HG03521 (cell line): Measurements from ENCODE around the gene DNTT.

Source experiments
- ATAC-seq: cut with Tn5 transposase; IDR thresholded peaks from one replicate; pipeline ENCODE4 v1.9.1; 2021; ENCODE audit warnings: mild to moderate bottlenecking, moderate library complexity; ENCODE audit not compliant: unreplicated experiment

The DNTT gene

DNA sequence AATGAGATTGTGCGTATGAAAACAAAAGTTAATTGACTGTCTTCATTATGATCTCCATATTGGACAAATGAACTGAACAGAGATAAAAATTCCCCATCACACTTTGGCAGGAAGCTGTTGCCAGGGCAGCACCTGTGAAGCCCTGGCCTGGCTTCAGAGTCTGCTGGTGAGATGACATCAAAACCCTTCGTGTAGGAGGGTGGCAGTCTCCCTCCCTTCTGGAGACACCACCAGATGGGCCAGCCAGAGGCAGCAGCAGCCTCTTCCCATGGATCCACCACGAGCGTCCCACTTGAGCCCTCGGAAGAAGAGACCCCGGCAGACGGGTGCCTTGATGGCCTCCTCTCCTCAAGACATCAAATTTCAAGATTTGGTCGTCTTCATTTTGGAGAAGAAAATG, at the start of gene DNTT:
TSS of gene DNTT (plus strand) at position 205 of the 400 bp plus-strand sequence. CDS start at position 269, 64 bp downstream.
- no peak for ATAC-seq

DNA sequence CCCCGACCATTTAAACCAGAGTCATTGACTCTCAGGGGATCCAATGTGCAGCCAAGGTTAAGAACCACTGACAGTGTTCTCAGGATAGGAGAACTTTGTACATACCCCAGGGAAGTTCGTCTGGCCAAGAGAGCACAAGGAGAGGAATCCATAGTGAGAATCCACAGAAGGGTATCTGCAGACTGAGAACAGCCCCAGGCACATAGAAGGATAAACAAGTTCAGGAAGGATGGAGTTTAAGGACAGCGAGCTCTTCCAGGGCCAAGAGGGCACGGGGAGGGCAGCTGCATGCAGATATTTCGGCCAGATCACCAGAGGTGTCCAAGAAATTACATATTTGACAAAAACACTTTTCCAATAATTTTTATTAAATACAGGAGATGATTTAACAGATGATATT, 49.3 kb upstream of the DNTT start:
- no peak for ATAC-seq

DNA sequence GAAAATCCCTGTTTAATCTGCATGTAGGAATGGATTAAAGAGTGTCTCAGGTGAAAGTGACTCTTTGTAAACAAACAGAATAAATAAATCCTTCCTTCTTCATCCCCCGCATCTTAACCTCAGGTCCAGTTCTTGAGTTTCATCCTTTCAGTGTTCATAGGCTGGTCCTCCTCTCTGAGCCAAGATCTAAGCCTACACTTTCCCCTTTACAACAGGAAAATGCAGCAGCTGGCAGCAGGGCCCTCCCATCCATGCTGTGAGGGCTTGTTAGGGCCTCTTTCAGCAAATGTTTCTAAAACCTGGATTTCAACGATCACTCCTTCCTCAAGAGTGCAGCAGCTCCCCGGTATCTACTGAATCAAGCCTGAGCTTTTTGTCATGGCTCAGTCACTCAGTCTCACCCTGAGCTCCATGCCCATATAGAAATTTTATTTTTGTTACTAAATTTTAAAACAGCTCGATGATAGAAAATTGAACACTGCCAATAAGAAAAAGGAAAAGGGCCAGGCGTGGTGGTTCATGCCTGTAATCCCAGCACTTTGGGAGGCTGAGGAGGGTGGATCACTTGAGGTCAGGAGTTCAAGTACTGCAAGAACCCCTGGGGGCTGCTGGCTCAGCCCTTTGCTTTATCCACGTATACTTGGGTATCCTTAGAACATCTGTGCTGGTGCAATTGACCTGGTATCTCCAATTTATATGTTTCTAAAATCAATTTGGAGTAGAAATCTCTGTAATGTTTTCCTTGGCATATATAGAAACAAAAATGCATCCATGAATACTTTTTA, 48.5 kb upstream of the DNTT start:
- no peak for ATAC-seq

DNA sequence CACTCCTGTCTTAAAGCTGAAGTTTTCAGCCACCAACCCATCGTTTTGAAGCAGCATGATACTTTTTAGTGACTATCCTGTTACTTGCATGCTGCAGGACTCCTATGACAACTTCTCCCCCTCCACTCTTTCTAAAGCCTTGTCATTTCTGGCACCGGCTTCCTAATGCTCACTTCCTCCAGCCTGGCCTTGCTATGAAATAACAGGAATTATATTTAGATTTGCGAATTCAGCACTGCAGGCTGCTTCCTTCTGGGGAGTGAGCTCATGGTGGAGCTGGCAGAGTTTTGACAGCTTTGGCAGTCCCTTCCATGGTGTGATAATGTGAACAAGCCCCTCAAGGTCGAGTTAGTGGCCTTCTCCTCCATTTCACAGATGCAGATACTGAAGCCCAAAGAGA, 46.3 kb upstream of the DNTT start:
- no peak for ATAC-seq

DNA sequence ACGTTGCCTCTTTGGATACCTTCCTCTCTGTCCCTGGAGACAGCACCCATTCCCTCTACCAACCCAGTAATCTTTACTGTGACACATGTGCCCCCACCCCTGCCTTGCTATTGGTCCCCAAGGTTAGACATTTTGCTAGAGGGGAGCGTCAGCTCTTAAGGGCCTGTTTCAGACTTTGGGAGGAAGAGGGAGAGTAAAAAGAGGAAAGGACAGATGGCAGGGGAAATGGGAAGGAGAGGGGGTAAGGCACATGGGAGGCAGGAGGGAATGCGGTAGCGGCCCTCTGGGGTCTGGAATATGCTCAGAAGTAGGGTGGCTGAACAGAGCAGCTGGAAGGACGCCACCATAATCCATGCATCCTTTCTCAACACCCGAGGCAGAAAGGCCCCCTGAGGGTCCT, 45.1 kb upstream of the DNTT start:
- no peak for ATAC-seq

DNA sequence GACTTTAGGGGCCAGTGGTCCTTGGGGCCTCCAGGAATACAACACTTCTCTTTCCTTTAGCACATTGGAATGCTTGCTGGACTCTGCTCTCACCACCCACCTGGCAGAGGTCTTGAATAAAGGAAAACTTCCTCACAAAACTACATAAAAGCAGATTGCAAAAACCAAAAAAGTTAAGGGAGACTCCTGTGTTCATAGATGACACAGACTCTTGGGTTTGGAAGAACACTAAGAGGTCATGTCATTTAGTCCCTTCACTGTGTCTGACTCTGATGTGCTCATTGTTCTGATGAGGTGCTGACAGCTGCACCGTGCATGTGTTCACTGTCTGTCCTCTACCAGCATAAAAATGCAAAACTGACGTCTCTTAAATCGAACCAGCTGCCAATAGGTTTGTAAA, 44.2 kb upstream of the DNTT start:
- ATAC-seq, result no peak

DNA sequence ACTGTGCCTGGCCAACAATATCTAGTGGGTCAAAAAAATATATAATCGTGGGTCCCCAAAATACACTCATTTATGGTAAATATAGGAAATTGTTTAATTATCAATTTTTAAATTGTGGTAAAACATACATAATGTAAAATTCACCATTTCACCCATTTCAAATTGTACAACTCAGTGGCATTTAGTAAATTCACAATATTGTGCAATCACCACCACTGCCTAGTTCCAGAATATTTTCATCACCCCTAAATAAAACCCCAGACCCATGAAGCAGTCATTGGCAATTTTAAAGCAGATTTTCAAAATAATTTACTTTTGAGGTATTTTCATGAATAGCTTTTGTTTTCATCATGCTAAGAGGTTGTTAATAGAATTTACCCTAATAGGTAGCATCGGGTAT, 43.1 kb upstream of the DNTT start:
- ATAC-seq, result no peak

DNA sequence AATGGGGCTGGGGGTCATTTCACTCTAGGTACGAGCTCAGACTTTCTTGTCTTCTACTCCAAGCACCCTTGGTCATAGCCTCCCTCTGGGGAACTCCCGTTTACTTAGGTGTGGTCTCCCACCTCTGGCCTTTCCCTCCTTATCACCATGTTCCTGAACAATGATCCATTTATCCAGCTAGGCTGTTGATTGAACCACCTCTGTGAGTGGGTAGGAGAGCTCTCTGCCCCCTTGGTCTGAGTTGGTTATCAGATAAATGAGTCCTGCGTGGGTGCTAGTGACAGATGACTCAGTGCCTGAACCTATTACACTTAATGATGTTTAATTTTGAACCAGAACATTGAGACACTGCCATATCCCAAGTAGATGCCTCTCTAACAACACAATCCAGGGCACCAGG, 42.3 kb upstream of the DNTT start:
- no peak for ATAC-seq

DNA sequence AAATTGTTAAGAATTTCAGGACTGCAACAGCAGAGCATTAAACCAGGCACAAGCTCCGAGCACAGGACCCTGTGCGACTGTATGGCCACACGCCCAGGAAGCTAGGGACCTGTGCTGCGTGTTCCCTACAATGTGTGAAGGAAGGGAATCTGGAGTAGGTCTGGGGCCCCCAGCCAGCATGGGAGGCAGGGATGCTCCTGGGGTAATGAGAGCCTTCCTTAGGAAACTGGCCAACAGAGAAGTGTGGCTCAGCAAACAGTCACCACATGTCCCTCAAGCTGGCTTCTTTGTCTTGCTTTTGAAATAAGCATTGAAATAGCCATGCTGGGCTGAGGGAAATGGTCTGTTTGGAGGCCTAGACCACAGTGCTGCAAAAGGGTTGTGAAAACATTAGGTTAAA, 41.1 kb upstream of the DNTT start:
- ATAC-seq, result no peak

DNA sequence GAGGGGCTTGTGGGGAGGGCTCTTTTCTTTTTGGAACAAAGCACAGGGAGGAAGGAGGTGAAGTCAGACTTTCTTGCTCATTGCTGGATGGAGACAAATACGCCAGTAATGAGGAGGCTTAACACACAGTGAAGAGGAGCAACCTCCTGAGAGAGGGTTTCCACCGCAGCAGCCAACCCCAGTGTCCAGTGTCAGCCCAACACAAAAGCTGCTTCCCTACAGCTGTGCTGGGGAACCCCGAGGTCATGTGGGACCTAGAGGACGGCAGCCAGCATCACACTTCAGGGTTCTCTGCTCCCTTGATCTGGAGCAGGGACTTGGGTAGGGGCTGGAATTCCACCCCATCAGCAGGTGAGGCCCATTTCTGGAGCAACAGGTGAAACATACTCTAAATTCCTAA, 40.6 kb upstream of the DNTT start:
- no peak for ATAC-seq

DNA sequence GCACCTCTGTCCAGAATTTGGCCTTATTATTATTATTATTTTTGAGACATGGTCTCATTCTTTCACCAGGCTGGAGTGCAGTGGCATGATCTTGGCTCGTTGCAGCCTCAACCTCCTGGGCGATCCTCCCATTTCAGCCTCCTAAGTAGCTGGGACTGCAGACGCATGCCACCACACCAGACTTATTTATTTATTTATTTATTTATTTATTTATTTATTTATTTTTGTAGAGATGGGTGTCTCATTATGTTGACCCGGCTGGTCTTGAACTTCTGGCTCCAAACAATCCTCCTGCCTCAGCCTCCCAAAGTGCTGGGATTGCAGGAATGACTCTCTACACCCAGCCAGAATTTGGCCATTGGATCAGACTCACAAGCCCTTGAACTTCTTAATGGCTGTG, 39.3 kb upstream of the DNTT start:
- ATAC-seq, result no peak

DNA sequence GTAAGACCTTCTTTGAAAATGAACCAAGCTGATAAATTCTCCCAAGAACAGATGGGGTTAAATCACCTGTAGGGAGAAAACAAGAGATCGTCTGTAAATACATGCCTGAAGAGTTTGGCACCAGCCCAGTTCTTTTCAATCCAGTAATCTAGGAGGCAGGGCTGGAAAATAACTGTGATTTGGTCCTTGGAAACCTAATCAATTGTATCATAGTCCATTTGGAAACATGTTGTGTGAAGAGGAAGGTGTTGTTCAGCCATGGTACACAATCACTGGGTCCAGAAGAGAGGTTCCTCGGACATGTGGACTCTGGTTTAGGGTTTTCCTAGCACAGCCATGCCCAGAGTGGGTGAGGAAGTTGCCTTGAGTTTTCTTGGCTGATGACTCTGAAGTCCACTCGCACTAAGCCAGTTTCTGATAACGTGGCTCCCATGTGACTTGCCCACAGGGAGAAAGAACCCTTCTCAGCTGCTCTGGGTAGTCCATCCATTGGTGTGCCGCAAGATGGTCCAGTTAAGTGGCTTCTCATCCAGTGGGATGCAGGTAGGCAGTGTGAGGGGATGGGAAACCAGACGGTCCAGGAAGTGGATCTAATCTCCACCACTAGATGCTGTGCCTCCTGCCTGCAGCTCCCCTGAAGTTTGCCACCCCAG, 38.0 kb upstream of the DNTT start:
- no peak for ATAC-seq

DNA sequence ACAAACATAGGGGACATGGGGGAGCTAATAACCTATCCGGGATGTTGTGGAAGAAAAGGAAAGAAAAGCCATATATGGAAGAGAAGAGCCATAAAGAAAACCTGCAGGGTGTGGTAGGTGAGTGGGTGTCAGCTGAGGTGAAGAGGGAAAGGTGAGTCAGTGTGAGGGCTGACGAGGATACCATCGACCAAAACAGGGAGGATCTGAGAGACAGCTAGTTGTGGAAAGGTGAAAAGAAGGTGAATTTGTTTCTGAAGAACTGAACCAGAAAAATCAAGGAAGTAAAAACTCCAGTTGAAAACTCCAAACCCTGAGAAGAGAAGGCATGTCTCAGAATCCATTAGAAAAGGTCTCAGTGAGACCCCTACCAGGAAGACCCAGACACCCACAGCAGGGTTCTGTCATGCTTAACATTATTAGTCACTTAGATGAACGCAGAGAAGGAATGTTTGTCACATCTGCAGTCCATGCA, 37.0 kb upstream of the DNTT start:
- ATAC-seq, result no peak

DNA sequence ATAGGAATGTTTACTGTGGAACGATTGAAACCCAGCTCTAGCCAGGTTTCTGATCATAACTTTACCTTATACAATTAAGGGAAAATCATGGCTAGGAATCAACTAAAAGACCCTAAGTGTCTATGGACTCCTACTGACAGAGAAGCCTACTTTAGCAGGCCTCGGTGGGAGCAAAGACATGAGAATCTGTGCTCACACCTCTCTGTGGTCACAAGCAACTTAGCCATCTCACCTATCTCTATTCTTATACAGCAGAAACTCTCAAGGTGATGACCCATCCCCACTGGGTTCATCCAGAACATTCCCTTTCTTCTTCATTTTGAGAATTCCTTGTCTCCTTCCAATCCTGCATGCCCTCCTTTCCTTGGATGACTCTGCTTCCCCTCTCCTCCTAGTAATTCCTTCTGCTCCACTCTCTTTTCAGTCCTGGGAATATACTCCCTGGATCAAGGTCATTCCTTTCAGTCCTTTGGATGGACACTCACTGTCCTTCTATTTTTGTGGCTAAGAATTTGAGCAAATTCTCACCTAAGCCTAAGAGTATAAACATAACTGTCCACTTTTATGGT, 35.8 kb upstream of the DNTT start:
- no peak for ATAC-seq

DNA sequence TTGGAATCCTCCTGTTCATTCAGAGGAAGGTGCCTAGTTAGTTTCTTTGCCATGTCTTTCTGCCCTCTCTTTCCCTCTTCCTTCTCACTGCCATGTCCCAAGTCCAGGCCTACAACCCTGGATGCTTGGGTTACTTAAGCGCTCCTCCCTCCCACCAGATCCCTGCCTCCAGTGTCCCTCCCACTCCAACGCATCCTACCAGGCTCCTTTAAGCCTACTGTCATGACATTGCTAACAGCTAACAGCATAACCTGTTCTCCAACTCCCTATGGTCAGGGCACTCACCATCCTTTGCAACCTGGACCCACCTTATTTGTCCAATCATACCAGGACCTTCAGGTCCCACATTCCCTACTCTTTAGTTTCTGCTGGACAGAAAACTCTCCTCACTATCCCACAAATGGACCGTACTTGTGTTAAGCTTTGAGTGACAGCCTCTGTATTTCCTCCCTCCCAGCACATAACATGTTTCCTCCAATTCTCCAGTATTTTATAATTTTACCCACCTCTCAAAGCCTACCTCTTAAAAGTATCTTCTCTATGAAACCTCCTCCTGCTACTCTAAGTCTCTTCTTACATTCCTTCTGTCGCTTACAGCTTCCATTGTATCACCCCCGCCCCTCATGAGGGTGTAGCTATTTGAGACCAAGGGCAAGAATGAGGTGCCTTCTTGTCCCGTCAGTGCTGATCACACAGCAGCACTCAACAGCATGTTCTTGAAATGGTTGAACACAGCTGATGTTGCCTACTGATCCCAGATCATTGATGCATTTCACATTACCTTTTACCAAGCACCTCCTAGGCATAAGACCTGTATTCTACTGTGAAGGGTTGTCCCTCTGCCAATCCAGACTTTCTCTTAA, 34.6 kb upstream of the DNTT start:
- no peak for ATAC-seq

DNA sequence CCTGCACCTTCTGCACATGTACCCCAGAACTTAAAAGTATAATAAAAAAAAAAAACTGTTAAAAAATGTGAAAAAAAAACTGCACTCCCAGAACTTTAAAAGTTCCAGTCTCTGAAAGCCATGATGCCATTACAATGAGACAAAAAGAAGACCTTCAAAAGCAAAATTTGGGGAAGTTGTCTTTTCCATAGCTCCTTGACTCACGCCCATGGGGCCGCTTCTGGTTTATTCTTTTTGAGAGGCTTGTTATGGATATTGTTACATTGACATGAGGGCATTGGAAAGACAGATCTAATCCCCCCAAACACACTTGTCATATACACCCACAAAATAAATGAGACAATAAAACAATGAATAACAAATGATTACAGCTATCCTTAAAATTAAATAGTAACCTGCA, 33.7 kb upstream of the DNTT start:
- no peak for ATAC-seq

DNA sequence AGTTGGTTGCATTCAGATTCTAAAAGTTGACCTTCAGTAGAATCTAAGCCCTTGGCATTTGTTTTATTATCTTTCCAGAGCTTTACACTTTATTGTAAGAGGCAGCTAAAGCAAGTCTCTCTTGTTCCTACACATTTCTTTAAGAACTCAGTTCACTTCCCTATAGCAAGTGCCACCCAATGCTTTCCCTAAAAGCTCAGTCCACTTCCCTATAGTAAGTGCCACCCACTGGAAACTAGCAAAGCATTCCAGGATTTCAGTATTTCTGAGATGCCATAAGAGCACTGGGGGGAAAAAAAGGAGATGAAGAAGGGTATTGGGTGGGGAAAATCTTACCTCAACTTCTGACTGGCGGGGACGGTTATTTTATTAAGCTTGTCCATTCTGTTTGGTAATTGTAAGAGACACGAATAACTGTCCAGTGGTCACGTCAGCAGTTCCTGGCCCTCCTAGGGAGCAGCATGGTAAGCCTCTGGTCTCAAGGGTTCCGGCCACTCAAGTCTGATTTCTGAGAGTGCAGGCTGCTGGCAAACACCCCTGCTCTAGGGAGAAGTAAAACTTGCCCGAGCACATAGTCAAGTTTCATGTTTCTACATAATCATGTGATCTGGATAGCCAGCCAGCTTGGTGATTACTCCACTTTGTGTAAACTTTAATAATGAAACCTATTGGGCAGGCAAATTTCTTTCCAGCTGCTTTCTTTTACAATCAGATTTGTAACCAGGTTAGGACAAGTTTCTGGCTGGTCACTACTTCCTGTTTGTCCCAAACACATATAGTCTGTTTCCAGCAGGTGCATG, 33.0 kb upstream of the DNTT start, which contains the start of gene BLNK:
TSS of gene BLNK (minus strand) at position 554 of the 800 bp plus-strand sequence. CDS start at position 383, 171 bp downstream.
- peak; percentile 58 for ATAC-seq

DNA sequence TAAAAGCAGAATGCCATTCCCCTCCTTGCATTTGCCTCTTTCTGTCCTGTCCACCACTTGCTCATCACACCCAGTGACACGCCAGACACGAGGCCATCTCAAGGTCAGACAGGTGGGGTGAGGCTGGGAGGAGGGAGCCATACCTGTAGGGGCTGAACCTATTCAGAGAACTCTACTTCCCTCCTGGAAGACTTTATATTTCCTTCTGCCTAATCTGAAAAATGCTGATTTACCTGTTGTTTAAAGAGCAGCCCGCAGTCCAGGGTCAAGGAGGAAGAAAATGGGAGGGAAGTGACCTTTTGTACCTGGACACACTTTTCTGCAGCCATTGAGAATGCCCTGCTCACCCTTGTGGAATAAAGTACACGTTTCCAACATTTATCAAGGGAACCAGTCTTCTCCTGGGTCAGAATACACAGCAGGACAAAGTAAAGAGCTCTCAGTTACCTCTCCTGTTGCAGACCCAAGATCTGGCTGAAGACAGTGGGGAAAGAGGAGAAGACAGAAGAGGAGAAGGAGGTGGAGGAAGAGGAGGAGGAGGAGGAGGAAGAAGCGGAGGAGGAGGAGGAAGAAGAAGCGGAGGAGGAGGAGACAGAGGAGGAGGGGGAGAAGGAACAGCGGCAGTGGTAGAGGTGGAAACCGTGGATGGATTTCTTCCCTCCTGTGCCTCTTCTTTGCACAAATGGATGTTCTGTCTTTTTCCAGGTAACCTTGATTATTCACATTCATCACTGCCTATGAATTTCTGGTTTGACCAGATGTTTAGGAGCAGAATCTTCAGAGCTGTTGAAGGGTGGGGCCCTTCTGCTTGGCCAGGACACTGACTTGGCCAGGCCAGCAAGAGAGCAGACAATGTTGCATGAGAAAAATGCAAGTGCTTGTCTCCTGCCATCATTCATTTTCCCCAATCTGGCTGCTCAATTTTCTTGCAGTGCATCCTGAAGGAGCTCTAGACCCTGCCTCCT, 31.6 kb upstream of the DNTT start:
- no peak for ATAC-seq
